IPS DF 19.7 (cell line): Measurements from ENCODE around the gene GCNT2.
"Not testable (repeated sequence)": the region's sequence is repeated elsewhere in the genome, so short reads cannot be mapped to it uniquely, and the experiment has no call there.

Source experiments
- DNase-seq: peaks from one replicate; pipeline ENCODE4 v3.0.0-alpha.2; 2013; ENCODE audit warnings: low read depth, low spot score

The GCNT2 gene

GRCh38 chr6:10610289-10610688 lies 89.1 kb downstream of the GCNT2 start:
- no peak for DNase-seq

- DNase-seq, result no peak
These were observed 91.0 kb downstream of the GCNT2 start for GRCh38 chr6:10612161-10612560.

- DNase-seq, result no peak
These were observed 91.9 kb downstream of the GCNT2 start for GRCh38 chr6:10613077-10613476.

DNA sequence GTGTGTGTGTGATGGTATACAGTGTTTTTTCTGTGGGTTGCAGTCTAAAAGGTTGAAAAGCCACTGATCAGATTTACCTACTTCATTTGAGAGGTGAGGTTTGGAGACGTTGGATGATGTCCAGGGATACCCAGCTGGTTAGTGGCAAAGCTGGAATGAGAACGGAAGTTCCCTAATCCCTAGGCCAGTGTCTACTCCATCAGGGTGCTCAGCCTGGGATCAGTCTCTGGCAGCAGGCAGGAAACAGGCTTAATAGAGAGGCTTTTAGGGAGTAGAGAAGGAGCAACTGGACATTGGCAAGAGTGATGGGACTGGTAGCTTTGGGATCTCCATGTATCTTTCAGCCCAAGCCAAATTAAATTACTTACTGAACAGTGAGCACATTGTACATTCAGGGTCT lies 92.6 kb downstream of the GCNT2 start:
- DNase-seq, result no peak

DNA sequence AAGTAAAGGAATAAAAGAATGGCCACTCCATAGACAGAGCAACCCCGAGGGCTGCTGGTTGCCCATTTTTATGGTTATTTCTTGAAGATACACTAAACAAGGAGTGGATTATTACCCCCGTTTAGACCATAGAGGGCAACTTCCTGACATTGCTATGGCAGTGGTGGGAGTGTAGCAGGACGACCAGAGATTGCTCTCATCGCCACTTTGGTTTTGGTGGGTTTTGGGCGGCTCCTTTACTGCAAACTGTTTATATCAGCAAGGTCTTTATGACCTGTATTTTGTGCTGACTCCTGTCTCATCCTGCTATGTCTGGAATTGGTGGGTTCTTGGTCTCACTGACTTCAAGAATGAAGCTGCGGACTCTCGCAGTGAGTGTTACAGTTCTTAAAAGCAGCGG lies 94.5 kb downstream of the GCNT2 start:
- DNase-seq, result no peak

DNA sequence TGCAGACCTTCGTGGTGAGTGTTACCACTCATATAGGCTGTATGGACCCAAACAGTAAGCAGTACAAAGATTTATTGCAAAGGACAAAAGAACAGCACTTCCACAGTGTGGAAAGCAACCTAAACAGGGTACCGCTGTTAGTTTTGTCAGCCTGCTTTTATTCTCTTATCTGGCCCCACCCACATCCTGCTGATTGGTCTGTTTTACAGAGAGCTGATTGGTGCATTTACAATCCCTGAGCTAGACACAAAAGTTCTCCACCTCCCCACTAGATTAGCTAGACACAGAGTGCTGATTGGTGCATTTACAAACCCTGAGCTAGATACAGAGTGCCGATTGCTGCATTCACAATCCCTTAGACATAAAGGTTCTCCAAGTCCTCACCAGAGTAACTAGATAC lies 95.1 kb downstream of the GCNT2 start:
- not testable (repeated sequence) for DNase-seq

- no peak for DNase-seq
These were observed 96.0 kb downstream of the GCNT2 start for GRCh38 chr6:10617008-10617696.

GRCh38 chr6:10618409-10618808 lies 97.3 kb downstream of the GCNT2 start:
- DNase-seq, result no peak

DNA sequence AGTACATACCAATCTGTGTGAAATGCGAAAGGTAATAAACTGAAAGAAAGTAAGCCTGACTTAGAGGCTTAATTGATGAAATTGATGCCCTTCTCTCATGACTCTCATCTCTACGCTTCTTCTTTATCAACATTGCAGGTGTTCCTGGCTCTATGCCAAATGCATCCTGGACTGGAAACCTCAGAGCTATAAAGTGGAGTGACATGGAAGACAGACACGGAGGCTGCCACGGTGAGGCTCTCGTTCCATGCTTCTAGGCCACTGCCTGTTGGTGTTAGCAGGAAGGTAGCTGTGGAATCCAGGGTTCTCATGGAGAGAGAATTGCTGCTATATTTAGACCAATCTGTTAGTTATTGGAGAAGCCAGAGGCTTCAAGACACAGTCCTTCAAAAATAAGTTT lies 100.1 kb downstream of the GCNT2 start:
- DNase-seq, result no peak

DNA sequence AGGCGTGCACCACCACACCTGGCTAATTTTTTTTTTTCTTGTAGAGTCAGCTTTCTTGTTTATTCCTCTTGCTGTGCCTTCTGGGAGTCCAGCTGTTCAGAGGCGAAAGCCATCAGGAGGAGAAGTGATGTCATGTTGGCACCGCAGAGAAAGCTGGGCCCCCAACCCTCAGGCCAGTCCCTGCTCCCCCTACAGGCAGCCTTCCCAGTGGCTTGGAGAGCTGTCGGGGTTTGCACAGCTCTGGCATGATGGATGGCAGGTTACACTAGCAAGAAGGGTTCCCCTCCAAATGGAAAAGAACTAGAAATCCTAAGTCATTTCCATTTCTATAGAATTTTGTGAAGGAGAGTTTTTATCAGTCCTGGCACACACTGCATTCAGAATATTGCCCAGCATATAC lies 100.7 kb downstream of the GCNT2 start:
- no peak for DNase-seq

GRCh38 chr6:10624836-10625235 lies 103.7 kb downstream of the GCNT2 start:
- DNase-seq, result no peak

DNA sequence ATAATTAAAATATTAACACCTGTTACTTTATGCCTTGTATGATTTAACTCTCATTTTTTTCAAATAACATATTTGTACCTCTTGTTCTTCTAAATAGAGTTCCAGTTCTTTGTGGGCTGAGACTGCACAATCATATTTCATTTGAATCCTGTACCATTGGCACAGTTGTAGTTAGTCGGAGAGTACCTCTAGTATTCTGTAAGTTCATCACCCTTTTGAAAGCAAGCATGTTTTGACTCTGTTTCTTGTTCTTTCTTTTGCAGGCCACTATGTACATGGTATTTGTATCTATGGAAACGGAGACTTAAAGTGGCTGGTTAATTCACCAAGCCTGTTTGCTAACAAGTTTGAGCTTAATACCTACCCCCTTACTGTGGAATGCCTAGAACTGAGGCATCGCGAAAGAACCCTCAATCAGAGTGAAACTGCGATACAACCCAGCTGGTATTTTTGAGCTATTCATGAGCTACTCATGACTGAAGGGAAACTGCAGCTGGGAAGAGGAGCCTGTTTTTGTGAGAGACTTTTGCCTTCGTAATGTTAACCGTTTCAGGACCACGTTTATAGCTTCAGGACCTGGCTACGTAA lies 105.1 kb downstream of the GCNT2 start:
- DNase-seq, result no peak

- DNase-seq, result no peak
These were observed 106.6 kb downstream of the GCNT2 start for GRCh38 chr6:10627800-10628199.

DNA sequence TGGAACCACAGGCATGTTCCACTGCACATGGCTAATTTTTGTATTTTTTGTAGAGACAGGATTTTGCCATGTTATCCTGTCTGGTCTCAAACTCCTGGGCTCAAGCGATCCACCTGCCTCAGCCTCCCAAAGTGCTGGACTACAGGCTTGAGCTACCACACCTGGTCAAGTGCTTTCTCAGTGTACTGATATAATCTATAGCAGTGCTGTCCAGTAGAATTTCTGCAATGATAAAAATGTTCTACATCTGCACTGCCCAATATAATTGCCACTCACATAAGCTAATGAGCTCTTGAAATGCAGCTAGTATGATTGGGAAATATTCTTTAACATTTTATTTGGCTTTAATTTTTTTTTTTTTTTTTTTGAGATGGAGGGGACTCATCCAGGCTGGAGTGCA lies 109.0 kb downstream of the GCNT2 start:
- no peak for DNase-seq

DNA sequence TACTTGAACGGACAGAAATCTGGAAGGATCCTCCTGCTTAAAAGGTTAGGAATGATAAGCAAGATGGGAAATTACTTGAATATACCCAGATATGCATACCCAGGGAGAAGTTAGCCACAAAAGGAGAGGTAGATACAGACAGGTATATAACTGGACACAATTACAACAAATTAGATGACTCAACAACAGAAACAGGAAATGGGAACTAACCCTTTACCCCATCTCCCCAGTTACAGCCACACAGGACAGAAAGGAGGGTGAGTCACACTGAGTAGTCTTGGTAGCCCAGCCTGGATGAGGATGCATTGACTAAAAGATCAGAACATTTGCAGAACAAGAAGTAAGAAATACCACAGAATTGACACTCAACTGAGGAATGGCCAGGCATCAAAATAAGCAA lies 112.1 kb downstream of the GCNT2 start:
- no peak for DNase-seq

DNA sequence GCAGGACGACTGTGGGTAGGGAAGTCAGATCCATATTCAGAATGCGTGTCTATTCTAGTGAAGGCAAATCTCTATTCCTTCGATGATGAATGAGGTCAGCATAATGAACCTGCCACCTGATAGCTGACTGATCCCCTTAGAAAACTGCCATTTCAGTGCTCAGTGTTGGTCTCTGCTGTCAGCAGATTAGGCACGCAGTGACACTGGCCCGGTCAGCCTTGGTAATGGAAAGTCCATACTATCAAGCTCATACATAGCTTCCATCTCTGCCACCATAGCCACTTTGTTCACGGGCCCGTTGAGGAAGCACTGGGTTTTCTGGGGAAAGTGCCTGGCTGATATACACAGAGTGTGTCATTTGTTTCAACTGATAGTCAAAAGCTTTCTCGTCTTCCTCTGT lies 119.3 kb downstream of the GCNT2 start:
- no peak for DNase-seq

DNA sequence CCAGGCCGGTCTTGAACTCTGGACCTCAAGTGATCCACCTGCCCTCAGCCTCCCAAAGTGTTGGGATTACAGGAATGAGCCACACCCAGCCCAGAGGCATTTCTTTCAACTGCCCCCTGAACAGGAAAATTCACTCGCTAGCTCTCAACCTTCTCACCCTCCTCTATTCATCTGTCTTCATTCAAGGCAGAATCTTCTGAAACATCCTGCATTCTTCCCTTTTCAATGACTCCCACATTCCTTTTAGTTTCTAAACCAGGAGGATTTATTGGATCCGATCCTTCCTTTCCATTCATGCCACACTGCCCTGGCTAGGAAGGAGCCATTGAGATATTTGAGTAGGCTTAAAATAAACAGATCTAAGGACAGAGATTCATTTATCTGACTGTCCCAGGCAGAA lies 120.4 kb downstream of the GCNT2 start:
- no peak for DNase-seq

DNA sequence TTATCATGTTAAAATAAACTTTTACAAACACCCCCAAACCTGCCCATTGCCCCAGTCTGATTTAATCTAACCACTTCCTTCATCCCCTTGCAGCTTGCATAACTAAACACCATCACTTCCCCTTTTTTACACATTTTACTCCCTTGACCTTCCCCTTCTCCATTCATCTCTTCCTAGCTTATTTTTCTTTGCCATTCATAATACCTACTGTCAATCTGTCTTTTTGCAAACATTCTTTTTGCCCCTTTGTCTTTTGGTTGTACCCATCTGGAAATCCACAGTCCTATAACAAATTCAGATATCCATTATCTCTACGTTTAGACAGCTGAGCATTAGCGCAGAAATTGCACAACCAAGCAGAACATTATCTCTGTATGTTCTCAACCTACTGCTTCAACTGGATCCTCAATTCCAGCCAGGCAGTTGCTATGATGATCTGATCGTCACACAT lies 122.1 kb downstream of the GCNT2 start:
- no peak for DNase-seq

- DNase-seq, result no peak
These were observed 123.1 kb downstream of the GCNT2 start for GRCh38 chr6:10644225-10644624.

DNA sequence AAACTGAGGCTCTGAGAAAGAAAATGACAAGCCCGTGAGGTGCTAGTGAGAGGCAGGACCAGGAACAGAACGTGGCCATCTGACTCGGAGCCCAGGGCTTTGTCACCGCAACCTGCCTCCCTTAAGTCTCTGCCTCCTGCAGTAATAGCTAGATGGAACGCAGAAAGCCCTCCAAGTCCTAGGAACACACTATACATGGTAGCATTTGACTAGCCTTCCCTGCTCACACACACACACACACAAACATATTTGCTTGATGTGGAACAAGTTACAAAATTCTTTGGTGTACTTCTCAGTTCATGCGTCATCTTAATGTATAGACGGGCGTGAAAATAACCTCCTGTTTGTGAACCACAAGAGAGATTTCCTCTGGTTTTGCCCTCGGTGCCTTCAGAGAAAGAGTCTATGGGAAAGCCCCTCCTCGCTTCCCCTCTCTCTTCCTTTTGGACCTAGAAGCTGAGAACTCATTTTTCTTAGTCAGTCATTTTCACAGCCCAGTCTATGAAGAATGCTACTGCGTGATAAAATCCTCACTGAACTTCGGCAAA lies 134.4 kb downstream of the GCNT2 start:
- no peak for DNase-seq

DNA sequence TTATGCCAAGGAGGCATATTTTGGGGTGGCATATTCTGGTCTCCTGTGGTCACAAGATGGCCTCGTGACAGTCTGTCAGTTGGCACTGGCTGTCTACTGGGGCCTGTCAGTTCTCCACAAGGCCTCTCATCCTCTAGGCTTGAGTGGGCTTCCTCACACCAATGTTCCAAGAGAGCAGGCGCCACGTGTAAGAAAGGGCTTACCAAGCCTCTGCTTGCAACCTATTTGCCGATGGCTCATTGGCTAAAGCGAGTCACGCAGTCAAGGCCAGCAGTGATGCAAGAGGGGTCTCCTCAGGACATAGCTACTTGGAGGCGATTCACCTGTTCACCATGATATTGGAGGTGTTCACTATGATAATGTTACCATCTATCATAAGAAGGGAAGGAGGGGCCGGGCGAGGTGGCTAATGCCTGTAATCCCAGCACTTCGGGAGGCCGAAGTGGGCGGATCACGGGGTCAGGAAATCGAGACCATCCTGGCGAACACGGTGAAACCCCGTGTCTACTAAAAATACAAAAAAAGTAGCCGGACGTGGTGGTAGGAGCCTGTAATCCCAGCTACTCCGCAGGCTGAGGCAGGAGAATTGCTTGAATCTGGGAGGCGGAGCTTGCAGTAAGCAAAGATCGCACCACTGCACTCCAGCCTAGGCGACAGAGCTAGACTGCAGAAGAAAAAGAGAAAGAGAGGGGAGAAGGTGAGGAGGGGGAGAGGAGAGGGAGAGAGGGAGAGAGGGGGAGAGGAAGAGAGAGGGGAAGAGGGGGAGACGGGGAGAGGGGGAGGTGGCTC lies 138.0 kb downstream of the GCNT2 start:
- no peak for DNase-seq

DNA sequence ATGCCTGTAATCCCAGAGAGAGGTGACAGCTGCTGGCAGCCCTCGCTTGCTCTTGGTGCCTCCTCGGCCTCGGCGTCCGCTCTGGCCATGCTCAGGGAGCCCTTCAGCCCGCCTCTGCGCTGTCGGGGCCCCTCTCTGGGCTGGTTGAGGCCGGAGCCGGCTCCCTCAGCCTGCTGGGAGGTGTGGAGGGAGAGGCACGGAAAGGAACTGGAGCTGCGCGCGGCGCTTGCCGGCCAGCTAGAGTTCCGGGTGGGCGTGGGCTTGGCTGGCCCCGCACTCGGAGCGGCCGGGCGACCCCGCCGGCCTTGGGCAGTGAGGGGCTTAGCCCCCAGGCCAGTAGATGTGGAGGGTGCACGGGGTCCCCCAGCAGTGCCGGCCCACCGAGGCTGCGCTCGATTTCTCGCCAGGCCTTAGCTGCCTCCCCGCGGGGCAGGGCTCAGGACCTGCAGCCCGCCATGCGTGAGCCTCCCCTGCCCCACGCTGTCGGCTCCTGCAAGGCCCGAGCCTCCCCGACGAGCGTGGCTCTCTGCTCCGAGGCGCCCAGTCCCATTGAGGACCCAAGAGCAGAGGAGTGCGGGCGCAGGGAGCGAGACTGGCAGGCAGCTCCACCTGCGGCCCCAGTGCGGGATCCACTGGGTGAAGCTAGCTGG lies 138.7 kb downstream of the GCNT2 start:
- no peak for DNase-seq
